AG04450 (cell line): ENCODE results near the gene JMJD1C. TPM values are rescaled to one million over a fixed set of nuclear protein-coding genes. Genes with fewer than 3 reads are reported as not detected.

Experiments
- CTCF ChIA-PET: fragments of 300-600, 350-600 bp; formaldehyde crosslinking; extraction: SDS; loops from one replicate; lab custom pipeline; 2022; ENCODE audit warnings: antibody characterized with exemption, inconsistent platforms; lab: Charles Lee
- POLR2A ChIA-PET: fragments of 350-600 bp; formaldehyde crosslinking; extraction: SDS; loops from one replicate; lab custom pipeline; 2021; ENCODE audit warnings: antibody characterized with exemption, inconsistent platforms; lab: Yijun Ruan, JAX
- DNase-seq: peaks from one replicate; pipeline ENCODE4 v3.0.0-alpha.2; 2011; ENCODE audit warnings: low read depth, low spot score
- H3K27ac ChIP-seq: one replicate; pipeline ENCODE4 v1.5.1; 2012; ENCODE audit warnings: low read depth, low read length, control low read depth
- H3K27me3 ChIP-seq: one replicate; pipeline ENCODE4 v1.6.0; 2012; ENCODE audit warnings: low read length; ENCODE audit not compliant: control insufficient read depth, insufficient read depth
- H3K4me3 ChIP-seq: 2 replicates; pipeline ENCODE4 v1.5.1; 2011; ENCODE audit warnings: mild to moderate bottlenecking, low read depth, low read length, control low read depth
- H3K9me3 ChIP-seq: 2 replicates; pipeline ENCODE4 v1.5.1; 2012; ENCODE audit warnings: low read length; ENCODE audit not compliant: control insufficient read depth, insufficient read depth
- polyA plus RNA-seq: library from polyadenylated mRNA; depleted of rRNA; stranded (reverse); fragments of >200 nt; gene quantifications from 2 replicates; pipeline ENCODE4 v1.2.3, GENCODE V29; 2011
- TF ChIP-seq, protein P1 (sequence below): IDR thresholded peaks from 2 replicates; pipeline ENCODE4 v1.5.1; 2011; ENCODE audit warnings: low read depth, low read length, control low read depth, inconsistent platforms

The JMJD1C gene
- polyA plus RNA-seq, 1 experiment, result 45.0 TPM

DNA sequence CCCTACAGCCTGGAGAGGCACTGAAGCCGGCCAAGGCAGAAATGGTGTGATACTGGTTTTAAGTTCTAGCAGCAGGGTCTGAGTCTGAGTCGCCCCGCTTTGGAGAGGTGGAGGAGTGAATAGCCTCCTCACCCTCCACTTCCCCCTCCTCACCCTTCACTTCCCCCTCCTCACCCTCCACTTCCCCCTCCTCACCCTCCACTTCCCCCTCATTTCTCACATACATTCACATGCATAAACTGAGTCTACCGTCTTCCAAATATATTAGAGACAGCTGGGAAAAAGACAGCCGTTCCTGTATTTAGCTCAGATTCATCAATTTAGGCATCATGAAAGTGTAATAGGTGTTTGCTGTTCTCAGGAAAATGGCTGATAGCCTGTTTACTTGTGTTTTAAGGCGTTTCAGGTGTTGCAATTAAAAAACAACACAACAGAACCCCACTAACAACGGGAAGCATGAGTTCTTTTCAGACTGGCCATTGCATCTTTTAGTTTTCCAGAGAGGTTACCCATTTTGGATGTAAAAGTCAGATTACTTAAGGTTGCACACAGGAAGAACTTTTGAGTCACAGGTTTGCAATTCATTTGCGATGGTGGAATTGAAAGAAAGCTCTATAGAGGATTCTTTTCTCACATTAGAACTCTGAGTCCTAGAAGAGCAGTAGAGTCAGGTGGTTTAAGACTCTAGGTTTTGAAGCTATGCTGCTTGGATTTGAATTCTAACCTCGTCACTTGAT is 331.8 kb downstream of the JMJD1C start:
- CTCF ChIA-PET, result interaction anchor here (0.7 to 1.5 kb wide), 6 partner anchors 8 to 697 kb away, joined by 3 to 8 read pairs (median 4); no protein-coding TSS in a partner anchor
- H3K4me3 ChIP-seq, result peak overlapping the region; percentile 93
- POLR2A ChIA-PET, result interaction anchor here (0.6 to 1.7 kb wide), 7 partner anchors 11 to 317 kb away, joined by 3 to 15 read pairs (median 5); partner anchors contain the start of gene EGR2
- peaks cover 6% of the 10 kb centered on the region; the same call in 1 of the 2 replicates for H3K9me3 ChIP-seq
- H3K27ac ChIP-seq, result peak overlapping the region; percentile 94
- H3K27me3 ChIP-seq, result no peaks in the 10 kb centered on the region
- TF ChIP-seq, protein P1, sequence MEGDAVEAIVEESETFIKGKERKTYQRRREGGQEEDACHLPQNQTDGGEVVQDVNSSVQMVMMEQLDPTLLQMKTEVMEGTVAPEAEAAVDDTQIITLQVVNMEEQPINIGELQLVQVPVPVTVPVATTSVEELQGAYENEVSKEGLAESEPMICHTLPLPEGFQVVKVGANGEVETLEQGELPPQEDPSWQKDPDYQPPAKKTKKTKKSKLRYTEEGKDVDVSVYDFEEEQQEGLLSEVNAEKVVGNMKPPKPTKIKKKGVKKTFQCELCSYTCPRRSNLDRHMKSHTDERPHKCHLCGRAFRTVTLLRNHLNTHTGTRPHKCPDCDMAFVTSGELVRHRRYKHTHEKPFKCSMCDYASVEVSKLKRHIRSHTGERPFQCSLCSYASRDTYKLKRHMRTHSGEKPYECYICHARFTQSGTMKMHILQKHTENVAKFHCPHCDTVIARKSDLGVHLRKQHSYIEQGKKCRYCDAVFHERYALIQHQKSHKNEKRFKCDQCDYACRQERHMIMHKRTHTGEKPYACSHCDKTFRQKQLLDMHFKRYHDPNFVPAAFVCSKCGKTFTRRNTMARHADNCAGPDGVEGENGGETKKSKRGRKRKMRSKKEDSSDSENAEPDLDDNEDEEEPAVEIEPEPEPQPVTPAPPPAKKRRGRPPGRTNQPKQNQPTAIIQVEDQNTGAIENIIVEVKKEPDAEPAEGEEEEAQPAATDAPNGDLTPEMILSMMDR, result no peak
- DNase-seq, result no peak

- H3K9me3 ChIP-seq, result peaks cover 6% of the 10 kb centered on the region; the same call in 1 of the 2 replicates
- no peaks in the 10 kb centered on the region for H3K27me3 ChIP-seq
- POLR2A ChIA-PET, result interaction anchor here (0.9 to 1.7 kb wide), 6 partner anchors 13 to 317 kb away, joined by 3 to 15 read pairs (median 4); partner anchors contain the start of gene EGR2
- peak within 1 kb of the TSS; percentile 94 for H3K27ac ChIP-seq
- DNase-seq, result peak; percentile 94
- TF ChIP-seq, protein P1, result peak; percentile 35
- H3K4me3 ChIP-seq, result peak within 1 kb of the TSS; percentile 93
- CTCF ChIA-PET, result interaction anchor here (1.2 to 1.5 kb wide), 3 partner anchors 13 to 696 kb away, joined by 3 to 4 read pairs (median 4); no protein-coding TSS in a partner anchor
Observed at GRCh38 chr10:63133056-63133820, 332.5 kb downstream of the JMJD1C start, which contains the start of gene NRBF2. Gene NRBF2 (plus strand): TSS chr10:63133328. CDS start chr10:63133471, 143 bp downstream.

GRCh38 chr10:63132651-63133055 is 333.1 kb downstream of the JMJD1C start:
- CTCF ChIA-PET, result no interaction called here
- TF ChIP-seq, protein P1, result no peak
- no peak for DNase-seq
- Histone ChIP-seq H3K27ac (no peak overlapping the region), H3K27me3 (no peaks in the 10 kb centered on the region), H3K4me3 (peak overlapping the region; percentile 93; the same call in 1 of the 2 replicates), H3K9me3 (peaks cover 6% of the 10 kb centered on the region; the same call in 1 of the 2 replicates)
- POLR2A ChIA-PET, result interaction anchor here (0.9 to 1.7 kb wide), 6 partner anchors 13 to 316 kb away, joined by 3 to 15 read pairs (median 4); partner anchors contain the start of gene EGR2

DNA sequence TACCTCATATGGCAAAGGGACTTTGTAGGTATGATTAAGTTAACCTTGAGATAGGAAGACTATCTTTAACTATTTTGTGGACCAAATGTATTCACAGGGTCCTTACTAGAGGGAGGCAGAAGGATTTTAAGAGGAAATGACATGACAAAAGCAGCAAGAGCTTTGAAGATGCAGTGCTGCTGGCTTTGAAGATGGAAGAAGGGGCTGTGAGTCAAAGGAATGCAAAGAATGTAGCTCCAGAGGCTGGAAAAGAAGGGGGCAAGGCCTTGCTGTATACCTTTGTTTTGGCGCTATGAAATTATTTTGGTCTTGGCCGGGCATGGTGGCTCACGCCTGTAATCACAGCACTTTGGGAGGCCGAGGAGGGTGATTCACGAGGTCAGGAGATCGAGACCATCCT is 335.9 kb downstream of the JMJD1C start:
- H3K27me3 ChIP-seq, result no peaks in the 10 kb centered on the region
- ChIA-PET CTCF (no interaction called here), POLR2A (no interaction called here)
- no peak for DNase-seq
- H3K27ac ChIP-seq, result no peak overlapping the region
- peaks cover 5% of the 10 kb centered on the region; the same call in 1 of the 2 replicates for H3K9me3 ChIP-seq
- TF ChIP-seq, protein P1, result no peak
- no peak overlapping the region for H3K4me3 ChIP-seq
